Liver (tissue), 9 donors: ENCODE measurements around the gene CCDC9B. TPM values are rescaled to one million over a fixed set of nuclear protein-coding genes. Genes with fewer than 3 reads are reported as not detected.

Experiments used
- DNase-seq: peaks from one replicate; pipeline ENCODE4 v3.0.0-alpha.2; 2017; ENCODE audit warnings: low spot score
- H3K27ac ChIP-seq, 2 donors: one replicate each; pipeline ENCODE4 v1.7.0; 2013; ENCODE audit warnings: inconsistent platforms in 2 of 2, low read length in 2 of 2, control low read depth in 1 of 2, low read depth in 1 of 2, mild to moderate bottlenecking in 1 of 2
- H3K27me3 ChIP-seq, 4 donors: one replicate each; pipeline versions ENCODE4 v1.6.1 to v1.7.0; 2013; ENCODE audit warnings: low read length in 3 of 4, inconsistent platforms in 1 of 4, mild to moderate bottlenecking in 1 of 4, moderate library complexity in 1 of 4; ENCODE audit not compliant: control insufficient read depth in 4 of 4, insufficient read depth in 4 of 4
- H3K36me3 ChIP-seq, 4 donors: one replicate each; pipeline versions ENCODE4 v1.6.1 to v1.7.0; 2013; ENCODE audit warnings: low read length in 3 of 4, mild to moderate bottlenecking in 3 of 4, low read depth in 1 of 4, moderate library complexity in 1 of 4; ENCODE audit not compliant: control insufficient read depth in 4 of 4, insufficient read depth in 3 of 4
- H3K4me1 ChIP-seq, 4 donors: one replicate each; pipeline versions ENCODE4 v1.6.1 to v1.7.0; 2013; ENCODE audit warnings: low read length in 3 of 4, mild to moderate bottlenecking in 3 of 4, moderate library complexity in 1 of 4; ENCODE audit not compliant: control insufficient read depth in 4 of 4, insufficient read depth in 4 of 4
- H3K4me3 ChIP-seq, 3 donors: one replicate each; pipeline versions ENCODE4 v1.6.1 to v1.7.0; 2013; ENCODE audit warnings: low read length in 3 of 3, control low read depth in 1 of 3, low read depth in 1 of 3, mild to moderate bottlenecking in 1 of 3
- H3K9ac ChIP-seq, 2 donors: one replicate each; pipeline ENCODE4 v1.7.0; 2013; ENCODE audit warnings: low read length in 2 of 2, mild to moderate bottlenecking in 2 of 2, moderate library complexity in 2 of 2, control low read depth in 1 of 2, low read depth in 1 of 2
- H3K9me3 ChIP-seq, 4 donors: one replicate each; pipeline versions ENCODE4 v1.6.1 to v1.7.0; 2013; ENCODE audit warnings: low read length in 3 of 4; ENCODE audit not compliant: control insufficient read depth in 4 of 4
- EGR1 ChIP-seq, 2 donors: IDR thresholded peaks; 2 replicates each; pipeline ENCODE4 v1.6.1; 2016 to 2018; ENCODE audit warnings: antibody characterized with exemption in 2 of 2, low read depth in 2 of 2
- FOXA1 ChIP-seq: IDR thresholded peaks from 2 replicates; pipeline ENCODE4 v1.6.1; 2016; ENCODE audit warnings: antibody characterized with exemption
- FOXA2 ChIP-seq: IDR thresholded peaks from 2 replicates; pipeline ENCODE4 v1.6.1; 2016; ENCODE audit warnings: antibody characterized with exemption
- GABPA ChIP-seq, 2 donors: IDR thresholded peaks in 1 of 2; conservative IDR thresholded peaks in 1 of 2; 2 replicates each; pipeline ENCODE4 v1.6.1; 2016; ENCODE audit warnings: antibody characterized with exemption in 2 of 2, mild to moderate bottlenecking in 1 of 2, moderate library complexity in 1 of 2
- HNF4A ChIP-seq, 2 donors: conservative IDR thresholded peaks; 2 replicates each; pipeline ENCODE4 v1.6.1; 2016; ENCODE audit warnings: antibody characterized with exemption in 2 of 2, mild to moderate bottlenecking in 2 of 2
- HNF4G ChIP-seq: IDR thresholded peaks from 2 replicates; pipeline ENCODE4 v1.6.1; 2016; ENCODE audit warnings: antibody characterized with exemption
- JUND ChIP-seq, 2 donors: IDR thresholded peaks; 2 replicates each; pipeline ENCODE4 v1.6.1; 2016; ENCODE audit warnings: antibody characterized with exemption in 2 of 2
- MAX ChIP-seq: IDR thresholded peaks from 2 replicates; pipeline ENCODE4 v1.6.1; 2016; ENCODE audit warnings: antibody characterized with exemption
- NR2F2 ChIP-seq: IDR thresholded peaks from 2 replicates; pipeline ENCODE4 v1.6.1; 2016; ENCODE audit warnings: antibody characterized with exemption
- RXRA ChIP-seq, 2 donors: IDR thresholded peaks; 2 replicates each; pipeline ENCODE4 v1.6.1; 2017 to 2018; ENCODE audit warnings: antibody characterized with exemption in 2 of 2, mild to moderate bottlenecking in 1 of 2
- SP1 ChIP-seq: IDR thresholded peaks from 2 replicates; pipeline ENCODE4 v1.6.1; 2018; ENCODE audit warnings: antibody characterized with exemption, mild to moderate bottlenecking
- TAF1 ChIP-seq: conservative IDR thresholded peaks from 2 replicates; pipeline ENCODE4 v1.6.1; 2016; ENCODE audit warnings: antibody characterized with exemption, mild to moderate bottlenecking
- YY1 ChIP-seq: IDR thresholded peaks from 2 replicates; pipeline ENCODE4 v1.6.1; 2016; ENCODE audit warnings: antibody characterized with exemption, mild to moderate bottlenecking
- ZBTB33 ChIP-seq: IDR thresholded peaks from 2 replicates; pipeline ENCODE4 v1.6.1; 2016; ENCODE audit warnings: antibody characterized with exemption
- WGBS: extraction: QIAGEN DNeasy Blood & Tissue Kit; methylation state at CpG from one replicate; pipeline ENCODE4 v1.1.7; 2013; 5-methylcytosine and 5-hydroxymethylcytosine counted together
- polyA plus RNA-seq, 2 donors: library from polyadenylated mRNA; stranded (reverse) in 1 of 2; unstranded in 1 of 2; fragments of 200-250 nt in 1 of 2; fragments of >200 nt in 1 of 2; fragmentation: Nextera tagmentation in 1 of 2; extraction: Ambion mirVana in 1 of 2; gene quantifications; one replicate each; pipeline versions ENCODE4 v1.2.1 to v1.2.3, GENCODE V29; 2013 to 2015
- total RNA-seq, 2 donors: library from RNA; depleted of rRNA; stranded (reverse); fragments of >200 nt; gene quantifications; one replicate each; pipeline ENCODE4 v1.2.3, GENCODE V29; 2014
- TF ChIP-seq, protein P1 (sequence below): fragments of 150-350 bp; IDR thresholded peaks from 2 replicates; pipeline ENCODE4 v1.5.1; 2017; ENCODE audit warnings: improper control_type of control experiment, low read depth, low read length; ENCODE audit not compliant: missing input control
- TF ChIP-seq, protein P2 (sequence below): IDR thresholded peaks from 2 replicates; pipeline ENCODE4 v1.6.1; 2016; ENCODE audit warnings: antibody characterized with exemption, mild to moderate bottlenecking
- TF ChIP-seq, protein P3 (sequence below): IDR thresholded peaks from 2 replicates; pipeline ENCODE4 v1.6.1; 2016; ENCODE audit warnings: antibody characterized with exemption
- donor health status: healthy.
- donor health status: healthy.
- donor health status: healthy.
- donor health status: healthy.
- donor health status: healthy.

The CCDC9B gene
- total and polyA plus RNA-seq, 4 donors, result 0.43 to 4.4 (median 0.73) TPM

DNA sequence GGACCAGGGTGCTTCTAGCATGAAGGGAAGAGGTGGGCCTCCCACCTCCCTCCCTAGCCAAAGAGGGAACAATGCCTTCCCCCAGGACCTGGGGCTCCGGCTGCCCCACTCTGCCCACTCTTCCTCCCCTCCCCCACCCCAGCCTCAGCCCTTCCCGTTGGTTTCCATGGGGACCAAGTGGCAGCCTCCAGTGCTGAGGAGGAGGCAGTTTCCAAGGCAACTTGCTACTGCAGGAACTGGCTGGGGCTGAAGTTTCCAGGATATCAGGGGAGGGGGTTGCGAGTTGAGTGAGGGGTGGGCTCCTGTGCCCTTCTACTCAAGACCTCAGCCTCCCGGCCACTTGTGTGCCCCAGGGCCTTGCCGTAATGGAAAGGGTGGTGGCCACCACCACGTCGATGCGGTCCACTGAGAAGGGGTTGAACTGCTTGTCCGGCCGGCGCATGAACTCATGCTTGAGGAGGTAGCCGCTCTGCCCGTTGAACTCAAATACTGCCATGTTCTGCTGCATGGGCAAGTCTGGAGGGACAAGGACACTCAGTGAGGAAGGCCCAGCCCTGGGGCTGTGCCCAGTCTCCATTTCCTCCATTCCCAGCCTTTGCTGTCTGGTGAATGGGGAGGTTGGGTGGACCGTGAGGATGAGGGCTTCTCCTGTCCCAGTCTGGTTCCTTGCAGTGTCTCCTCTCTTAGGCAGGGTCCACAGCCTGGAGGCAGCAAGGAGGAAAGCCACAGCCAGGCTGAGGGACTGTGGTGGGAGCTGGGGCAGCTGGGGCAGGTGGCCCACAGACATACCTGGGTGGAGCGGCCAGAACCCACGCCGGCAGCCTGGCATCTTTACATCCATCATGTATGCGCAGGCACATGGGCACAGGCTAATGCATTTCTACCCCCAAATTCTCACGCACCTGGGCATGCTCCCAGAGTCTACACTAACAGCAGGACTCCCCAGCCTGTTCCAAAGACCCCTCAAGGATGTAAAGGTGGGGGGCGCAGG lies 46.5 kb downstream of the CCDC9B start:
- 89% methylated on average over 20 of the region's 20 CpGs for WGBS
- Histone ChIP-seq H3K27ac (no peak overlapping the region), H3K9me3 (no peaks in the 10 kb centered on the region), H3K4me1 (peaks cover under 1 to 10% (median 6%) of the 10 kb centered on the region in 4 donors), H3K4me3 (no peak overlapping the region), H3K27me3 (no peaks in the 10 kb centered on the region), H3K36me3 (peaks cover 0 to 2% (median 0%) of the 10 kb centered on the region in 4 donors), H3K9ac (no peak overlapping the region)
- DNase-seq, result no peak
- TF ChIP-seq HNF4G (no peak), NR2F2 (no peak), EGR1 (IDR thresholded peaks at IDR 0.05; ENCODE audit: low read depth in 2 of 2) (no peak), SP1 (no peak), FOXA2 (no peak), GABPA (IDR thresholded peaks at IDR 0.05 in 1 of 2, conservative IDR thresholded peaks at IDR 0.05 in 1 of 2) (no peak), TAF1 (no peak), YY1 (no peak), MAX (no peak), HNF4A (conservative IDR thresholded peaks at IDR 0.05) (no peak), FOXA1 (no peak), ZBTB33 (no peak)
- TF ChIP-seq, protein P1, sequence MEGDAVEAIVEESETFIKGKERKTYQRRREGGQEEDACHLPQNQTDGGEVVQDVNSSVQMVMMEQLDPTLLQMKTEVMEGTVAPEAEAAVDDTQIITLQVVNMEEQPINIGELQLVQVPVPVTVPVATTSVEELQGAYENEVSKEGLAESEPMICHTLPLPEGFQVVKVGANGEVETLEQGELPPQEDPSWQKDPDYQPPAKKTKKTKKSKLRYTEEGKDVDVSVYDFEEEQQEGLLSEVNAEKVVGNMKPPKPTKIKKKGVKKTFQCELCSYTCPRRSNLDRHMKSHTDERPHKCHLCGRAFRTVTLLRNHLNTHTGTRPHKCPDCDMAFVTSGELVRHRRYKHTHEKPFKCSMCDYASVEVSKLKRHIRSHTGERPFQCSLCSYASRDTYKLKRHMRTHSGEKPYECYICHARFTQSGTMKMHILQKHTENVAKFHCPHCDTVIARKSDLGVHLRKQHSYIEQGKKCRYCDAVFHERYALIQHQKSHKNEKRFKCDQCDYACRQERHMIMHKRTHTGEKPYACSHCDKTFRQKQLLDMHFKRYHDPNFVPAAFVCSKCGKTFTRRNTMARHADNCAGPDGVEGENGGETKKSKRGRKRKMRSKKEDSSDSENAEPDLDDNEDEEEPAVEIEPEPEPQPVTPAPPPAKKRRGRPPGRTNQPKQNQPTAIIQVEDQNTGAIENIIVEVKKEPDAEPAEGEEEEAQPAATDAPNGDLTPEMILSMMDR, result no peak
- TF ChIP-seq, protein P2, sequence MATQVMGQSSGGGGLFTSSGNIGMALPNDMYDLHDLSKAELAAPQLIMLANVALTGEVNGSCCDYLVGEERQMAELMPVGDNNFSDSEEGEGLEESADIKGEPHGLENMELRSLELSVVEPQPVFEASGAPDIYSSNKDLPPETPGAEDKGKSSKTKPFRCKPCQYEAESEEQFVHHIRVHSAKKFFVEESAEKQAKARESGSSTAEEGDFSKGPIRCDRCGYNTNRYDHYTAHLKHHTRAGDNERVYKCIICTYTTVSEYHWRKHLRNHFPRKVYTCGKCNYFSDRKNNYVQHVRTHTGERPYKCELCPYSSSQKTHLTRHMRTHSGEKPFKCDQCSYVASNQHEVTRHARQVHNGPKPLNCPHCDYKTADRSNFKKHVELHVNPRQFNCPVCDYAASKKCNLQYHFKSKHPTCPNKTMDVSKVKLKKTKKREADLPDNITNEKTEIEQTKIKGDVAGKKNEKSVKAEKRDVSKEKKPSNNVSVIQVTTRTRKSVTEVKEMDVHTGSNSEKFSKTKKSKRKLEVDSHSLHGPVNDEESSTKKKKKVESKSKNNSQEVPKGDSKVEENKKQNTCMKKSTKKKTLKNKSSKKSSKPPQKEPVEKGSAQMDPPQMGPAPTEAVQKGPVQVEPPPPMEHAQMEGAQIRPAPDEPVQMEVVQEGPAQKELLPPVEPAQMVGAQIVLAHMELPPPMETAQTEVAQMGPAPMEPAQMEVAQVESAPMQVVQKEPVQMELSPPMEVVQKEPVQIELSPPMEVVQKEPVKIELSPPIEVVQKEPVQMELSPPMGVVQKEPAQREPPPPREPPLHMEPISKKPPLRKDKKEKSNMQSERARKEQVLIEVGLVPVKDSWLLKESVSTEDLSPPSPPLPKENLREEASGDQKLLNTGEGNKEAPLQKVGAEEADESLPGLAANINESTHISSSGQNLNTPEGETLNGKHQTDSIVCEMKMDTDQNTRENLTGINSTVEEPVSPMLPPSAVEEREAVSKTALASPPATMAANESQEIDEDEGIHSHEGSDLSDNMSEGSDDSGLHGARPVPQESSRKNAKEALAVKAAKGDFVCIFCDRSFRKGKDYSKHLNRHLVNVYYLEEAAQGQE, result no peak

DNA sequence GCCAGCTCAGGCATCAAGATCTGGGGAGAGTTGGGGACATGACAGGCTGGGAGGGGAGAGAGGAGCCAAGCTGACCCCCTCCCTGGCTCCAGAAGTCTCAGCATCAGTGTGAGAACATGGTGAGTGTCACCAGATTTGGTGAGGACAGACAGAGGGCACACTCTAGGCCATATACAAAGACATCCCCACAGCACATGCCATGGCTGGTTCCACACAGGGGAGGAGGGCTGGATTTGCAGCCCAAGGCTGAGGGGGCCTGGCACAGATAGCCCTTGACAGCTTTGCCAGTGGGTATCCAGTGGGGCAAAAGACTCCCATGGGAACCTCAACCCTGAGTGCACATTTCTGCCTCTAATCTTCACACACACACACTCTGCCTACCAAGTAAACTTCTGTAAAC lies 47.7 kb downstream of the CCDC9B start:
- Histone ChIP-seq H3K9me3 (no peaks in the 10 kb centered on the region), H3K4me1 (peaks cover 2 to 14% (median 8%) of the 10 kb centered on the region in 4 donors), H3K27me3 (no peaks in the 10 kb centered on the region), H3K9ac (no peak overlapping the region), H3K27ac (no peak overlapping the region), H3K4me3 (no peak overlapping the region), H3K36me3 (peaks cover 0 to 2% (median 0%) of the 10 kb centered on the region in 4 donors)
- DNase-seq, result no peak
- TF ChIP-seq GABPA (IDR thresholded peaks at IDR 0.05 in 1 of 2, conservative IDR thresholded peaks at IDR 0.05 in 1 of 2) (no peak), SP1 (no peak), FOXA2 (no peak), HNF4G (no peak), JUND (IDR thresholded peaks at IDR 0.05) (no peak), NR2F2 (no peak), YY1 (no peak), RXRA (IDR thresholded peaks at IDR 0.05) (no peak), EGR1 (IDR thresholded peaks at IDR 0.05; ENCODE audit: low read depth in 2 of 2) (no peak), TAF1 (no peak), MAX (no peak)
- TF ChIP-seq, protein P2, result no peak
- TF ChIP-seq, protein P3, sequence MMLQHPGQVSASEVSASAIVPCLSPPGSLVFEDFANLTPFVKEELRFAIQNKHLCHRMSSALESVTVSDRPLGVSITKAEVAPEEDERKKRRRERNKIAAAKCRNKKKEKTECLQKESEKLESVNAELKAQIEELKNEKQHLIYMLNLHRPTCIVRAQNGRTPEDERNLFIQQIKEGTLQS, result no peak
